A673 (cell line): ENCODE measurements around the gene ARHGAP22.

Source experiments
- CTCF ChIP-seq: fragments of 300-800, 200-600 bp; sonication (generic); conservative IDR thresholded peaks from 2 replicates; pipeline ENCODE4 v1.5.1; 2017; ENCODE audit warnings: low read depth, mild to moderate bottlenecking, antibody characterized with exemption, low read length, moderate library complexity, mixed read lengths
- EZH2 ChIP-seq: fragments of 200-600 bp; sonication (generic); IDR thresholded peaks from 2 replicates; pipeline ENCODE4 v1.6.1; 2017; ENCODE audit warnings: borderline replicate concordance, low read depth, mild to moderate bottlenecking, mixed read lengths, antibody characterized with exemption, low read length; ENCODE audit not compliant: poor library complexity, severe bottlenecking

- TF ChIP-seq CTCF (no peak), EZH2 (peak; percentile 26)
These were observed 558 bp downstream of the ARHGAP22 start for GRCh38 chr10:48604039-48604990.
